Measurements from ENCODE around the gene MYH7B.

The MYH7B gene

DNA sequence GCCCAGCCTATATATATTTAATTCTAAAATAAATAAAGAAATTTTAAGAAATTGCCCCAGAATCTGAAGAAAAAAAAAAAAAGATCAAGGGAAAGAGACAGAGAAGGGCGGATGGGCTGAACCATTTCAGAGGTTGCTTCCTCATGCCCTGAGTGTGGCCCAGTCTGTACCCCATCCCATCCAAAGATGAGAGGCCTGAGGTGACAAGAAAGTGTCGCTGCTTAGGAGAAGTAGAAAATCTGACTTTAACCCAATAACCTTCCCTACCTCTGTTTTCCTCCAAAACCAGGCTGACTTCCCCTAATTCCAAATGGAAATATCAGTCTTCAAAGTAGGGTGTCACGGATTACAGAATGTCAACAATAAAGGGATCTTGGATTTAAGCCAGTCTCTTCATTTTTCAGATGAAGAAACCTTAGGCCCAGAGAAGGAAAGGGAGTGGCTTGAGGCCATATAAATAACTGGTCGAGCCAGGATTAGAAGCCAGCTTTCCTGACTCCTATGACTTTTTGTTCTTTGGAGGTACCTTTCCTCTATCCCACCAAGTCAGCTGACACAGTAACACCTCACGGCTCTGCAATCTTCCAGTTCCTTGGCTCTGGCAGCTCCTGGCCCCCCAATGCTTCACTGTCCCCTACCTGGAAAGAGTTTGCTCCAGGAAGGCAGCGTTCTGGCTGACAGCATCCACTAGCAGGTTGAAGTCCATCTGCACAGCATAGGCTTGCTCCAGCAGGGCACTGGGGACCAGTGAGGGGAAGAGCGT is 10.2 kb upstream of the MYH7B start:
- DNase-seq (ENCODE audit: low read depth in 2 of 2) = no peak

DNA sequence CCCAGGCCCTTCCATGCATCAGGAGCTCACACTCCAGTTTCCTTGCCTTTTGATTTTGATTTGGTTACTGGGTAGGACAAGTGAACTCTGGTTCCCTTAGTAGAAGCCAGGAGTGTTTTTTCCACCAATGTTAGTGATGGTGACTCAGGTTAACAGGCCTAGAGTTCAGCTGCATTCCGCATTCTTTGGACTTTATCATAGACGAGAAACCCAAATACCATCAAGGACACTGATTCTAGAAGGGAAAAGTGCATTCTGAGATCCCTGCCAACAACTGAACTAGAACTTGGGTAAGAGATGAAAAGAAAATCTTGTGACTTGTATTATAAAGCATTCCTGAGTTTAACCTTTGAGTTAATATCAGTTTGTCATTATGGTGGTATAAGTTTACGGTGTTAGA is 9.0 kb upstream of the MYH7B start:
- no peak for DNase-seq (ENCODE audit: low read depth in 2 of 2)

DNA sequence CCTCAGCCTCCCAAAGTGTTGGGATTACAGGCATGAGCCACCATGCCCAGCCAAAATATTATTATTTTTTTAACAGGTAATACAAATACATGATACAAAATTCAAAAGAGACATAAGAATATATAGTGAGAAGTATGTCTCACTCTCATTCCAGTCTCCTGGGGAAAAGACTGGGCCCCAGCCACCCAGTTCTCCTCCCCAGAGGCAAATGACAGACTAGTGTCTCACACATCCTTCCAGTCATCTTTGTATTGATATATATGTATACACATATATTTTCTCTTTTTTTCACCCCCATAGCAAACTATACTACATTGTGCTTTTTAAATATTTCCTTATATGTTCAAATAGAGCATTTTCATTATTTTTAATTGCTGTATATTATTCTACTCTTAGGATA is 8.3 kb upstream of the MYH7B start:
- no peak for DNase-seq (ENCODE audit: low read depth in 2 of 2)

DNA sequence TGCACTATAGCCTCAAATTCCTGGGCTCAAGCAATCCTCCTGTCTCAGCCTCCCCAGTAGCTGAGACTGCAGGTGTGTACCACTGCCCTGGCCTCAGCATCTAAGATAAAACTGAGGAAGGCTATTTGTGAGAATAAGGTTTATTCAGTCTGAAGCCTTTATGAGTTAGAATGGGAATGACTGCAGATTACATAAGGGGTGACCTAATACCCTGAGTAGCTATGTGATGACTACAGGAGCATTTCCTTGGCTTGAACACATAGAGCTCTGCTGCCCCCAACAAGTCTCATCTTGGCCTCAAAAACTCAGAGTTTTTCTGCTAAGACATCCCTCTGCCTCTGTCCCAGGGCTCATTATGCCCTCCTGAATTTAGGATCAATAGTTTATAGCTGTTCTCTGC is 7.6 kb upstream of the MYH7B start:
- DNase-seq (ENCODE audit: low read depth in 2 of 2) = no peak

DNA sequence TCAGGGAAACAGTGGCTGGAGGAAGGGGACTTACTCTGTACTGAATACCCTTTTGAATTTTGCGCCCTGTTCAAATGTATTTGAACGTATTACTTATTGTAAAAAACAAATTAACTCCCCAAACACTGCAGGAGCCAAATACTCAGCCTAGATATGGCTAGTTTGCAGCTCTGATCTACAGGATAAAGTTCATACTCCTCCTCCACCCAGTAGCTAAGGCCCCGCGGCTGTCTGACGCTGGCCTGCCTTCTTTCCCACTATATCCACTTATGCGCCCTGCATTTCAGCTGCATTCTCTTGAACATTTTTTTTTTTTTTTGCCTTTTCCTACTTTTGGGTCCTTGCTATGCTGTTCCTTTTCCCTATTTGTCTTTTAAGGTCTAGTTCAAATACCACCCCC is 6.5 kb upstream of the MYH7B start:
- DNase-seq (ENCODE audit: low read depth in 2 of 2) = no peak

DNA sequence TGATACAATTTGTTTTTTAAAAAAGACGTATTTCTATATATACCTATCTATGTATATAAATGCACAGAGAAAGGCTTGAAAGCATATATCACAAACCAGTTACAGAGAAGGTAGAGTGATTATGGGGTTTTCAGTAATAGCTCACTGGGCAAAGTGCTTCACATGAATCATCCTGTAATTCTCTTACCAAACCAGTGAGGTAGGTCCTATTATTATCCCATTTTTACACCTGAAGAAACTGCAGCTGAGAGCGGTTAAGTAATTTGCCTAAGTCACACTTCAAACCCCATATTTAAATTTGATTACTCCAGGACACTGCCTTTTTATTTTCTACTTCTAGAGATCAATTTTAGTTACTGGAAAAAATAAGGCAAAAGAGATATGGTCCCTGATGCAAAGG is 4.4 kb upstream of the MYH7B start:
- DNase-seq (ENCODE audit: low read depth in 2 of 2) = no peak

DNA sequence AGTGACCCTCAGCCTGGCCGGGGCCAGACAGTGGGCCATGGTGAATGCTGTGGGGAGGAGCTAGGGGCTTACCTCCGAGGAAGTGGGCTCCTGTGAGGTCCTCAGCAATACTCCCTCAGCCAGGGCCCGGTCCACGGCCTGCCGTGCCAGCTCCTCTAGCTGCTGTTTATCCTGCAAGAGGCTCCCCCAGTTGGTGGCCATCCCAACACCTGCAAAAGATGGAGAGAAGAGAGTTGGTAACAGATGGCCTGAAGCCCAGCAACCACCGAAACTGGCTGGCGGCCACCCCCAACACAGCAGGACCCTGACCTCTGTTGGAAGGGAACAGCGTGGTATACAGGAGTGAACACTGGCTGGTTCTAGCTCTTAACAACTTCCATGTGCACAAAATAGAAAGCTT is 4.0 kb upstream of the MYH7B start:
- DNase-seq (ENCODE audit: low read depth in 2 of 2) = no peak

DNA sequence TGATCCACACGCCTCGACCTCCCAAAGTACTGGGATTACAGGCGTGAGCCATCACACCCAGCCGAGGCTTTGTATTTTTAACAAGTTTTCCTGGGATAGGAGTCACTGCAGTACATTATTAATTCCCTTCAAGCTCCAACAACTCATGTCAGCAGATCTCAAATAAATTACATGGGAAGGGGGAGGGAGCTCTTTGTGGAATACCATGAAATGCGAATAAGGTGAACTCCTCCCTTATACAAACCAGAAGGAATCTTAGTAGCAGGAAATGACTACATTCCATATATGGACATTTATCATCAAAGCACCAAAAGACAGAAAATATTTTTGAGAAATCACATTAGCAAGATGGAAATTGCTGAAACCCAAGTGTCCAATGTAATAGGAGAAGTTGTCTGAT is 3.0 kb upstream of the MYH7B start:
- no peak for DNase-seq (ENCODE audit: low read depth in 2 of 2)

DNA sequence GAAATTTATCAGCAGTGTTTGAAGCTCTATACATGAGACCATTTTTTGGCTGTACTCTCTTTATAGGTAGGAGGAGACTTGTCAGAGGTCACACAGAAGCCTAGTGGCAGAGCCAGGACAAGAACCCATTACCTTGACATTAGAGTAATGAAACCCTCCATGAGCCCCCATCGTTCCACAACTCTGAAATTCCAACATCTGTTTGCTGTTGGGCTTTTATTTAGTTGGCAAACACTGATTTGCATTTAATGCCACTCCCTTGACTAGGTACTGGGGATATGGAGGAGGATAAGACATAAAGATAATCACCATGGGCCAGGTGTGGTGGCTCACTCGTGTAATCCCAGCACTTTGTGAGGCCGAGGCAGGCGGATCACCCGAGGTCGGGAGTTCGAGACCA is 1.7 kb upstream of the MYH7B start:
- DNase-seq (ENCODE audit: low read depth in 2 of 2) = no peak

DNA sequence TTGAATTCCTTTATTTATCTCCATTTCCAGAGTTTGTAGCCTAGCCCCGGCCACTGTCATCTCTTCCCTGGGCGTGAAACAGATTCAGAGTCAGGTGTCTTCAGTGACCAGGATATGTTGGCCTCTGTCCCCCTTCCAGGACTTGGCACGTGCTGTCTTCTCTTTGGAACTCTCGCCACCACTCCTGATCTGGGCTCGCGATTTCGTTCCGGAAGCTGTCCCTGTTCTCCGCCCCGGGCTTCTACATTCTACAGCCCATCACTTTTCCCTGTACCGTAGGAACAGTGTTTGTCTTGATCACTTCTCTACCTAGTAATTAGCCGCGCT is 801 bp upstream of the MYH7B start:
- DNase-seq (ENCODE audit: low read depth in 2 of 2) = no peak

DNA sequence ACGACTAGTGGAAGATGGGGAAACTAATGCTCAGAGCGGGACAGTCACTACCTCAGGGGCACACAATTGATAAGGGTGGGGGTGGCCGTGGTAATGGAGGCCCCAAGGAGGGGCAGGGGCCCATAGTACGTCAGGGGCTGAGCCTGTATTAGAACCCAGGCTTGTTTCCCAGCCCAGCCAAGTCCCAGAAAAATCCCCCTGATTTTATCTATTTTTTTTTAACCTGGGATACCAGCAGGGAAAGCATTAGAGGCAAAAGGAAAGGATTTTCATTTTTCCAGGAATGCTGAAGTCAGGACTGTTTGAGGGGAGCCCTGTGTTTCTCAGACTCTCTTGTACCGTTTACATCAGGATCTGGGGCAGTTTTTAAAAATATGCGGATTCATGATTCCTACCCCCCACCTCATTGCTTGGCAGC is 382 bp downstream of the MYH7B start:
- DNase-seq (ENCODE audit: low read depth in 2 of 2) = no peak

DNA sequence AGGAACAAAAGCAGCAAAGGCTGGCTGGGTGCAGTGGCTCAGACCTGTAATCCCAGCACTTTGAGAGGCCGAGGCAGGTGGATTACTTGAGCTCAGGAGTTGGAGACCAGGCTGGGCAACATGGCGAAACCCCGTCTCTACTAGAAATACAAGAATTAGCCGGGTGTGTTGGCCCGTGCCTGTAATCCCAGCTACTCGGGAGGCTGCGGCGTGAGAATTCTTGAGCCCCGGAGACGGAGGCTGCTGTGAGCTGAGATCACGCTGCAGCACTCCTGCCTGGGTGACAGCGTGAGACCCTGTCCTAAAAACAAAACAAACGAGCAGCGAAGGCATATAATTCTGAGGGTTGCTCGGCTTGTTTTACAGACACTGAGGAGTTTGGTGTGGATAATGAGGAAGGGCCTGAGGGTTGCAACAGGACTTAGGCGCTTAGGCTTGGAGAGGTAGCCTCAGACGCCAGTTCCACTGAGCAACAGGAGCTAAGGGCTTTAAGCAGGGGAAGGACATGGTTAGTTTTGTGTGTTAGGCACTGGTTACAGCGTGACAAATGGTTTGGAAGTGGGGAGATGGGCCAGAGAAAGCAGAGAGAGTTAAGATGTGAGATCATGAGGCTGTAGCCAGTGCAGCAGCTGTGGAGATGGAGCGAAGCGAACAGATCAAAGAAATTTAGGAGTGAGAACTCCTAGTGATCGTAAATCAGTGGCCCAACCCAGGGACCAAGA is 1.2 kb downstream of the MYH7B start:
- DNase-seq (ENCODE audit: low read depth in 2 of 2) = no peak

DNA sequence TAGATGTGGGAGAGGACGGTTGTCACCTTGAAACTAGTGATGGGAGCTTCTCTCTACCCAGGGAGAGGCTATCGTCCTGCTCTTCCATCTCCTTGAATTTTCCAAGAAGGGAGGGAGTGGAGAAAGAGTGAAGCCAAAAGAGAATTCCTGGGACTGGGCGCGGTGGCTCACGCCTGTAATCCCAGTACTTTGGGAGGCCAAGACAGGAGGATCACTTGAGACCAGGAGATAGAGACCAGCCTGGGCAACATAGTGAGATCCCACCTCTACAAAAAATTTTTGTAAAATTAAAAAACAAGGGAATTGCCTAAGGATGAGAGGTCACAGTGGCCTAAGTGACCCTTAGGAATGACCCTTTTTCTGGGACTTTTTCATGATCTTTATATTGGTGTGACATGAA is 8.8 kb downstream of the MYH7B start:
- DNase-seq (ENCODE audit: low read depth in 2 of 2) = no peak

DNA sequence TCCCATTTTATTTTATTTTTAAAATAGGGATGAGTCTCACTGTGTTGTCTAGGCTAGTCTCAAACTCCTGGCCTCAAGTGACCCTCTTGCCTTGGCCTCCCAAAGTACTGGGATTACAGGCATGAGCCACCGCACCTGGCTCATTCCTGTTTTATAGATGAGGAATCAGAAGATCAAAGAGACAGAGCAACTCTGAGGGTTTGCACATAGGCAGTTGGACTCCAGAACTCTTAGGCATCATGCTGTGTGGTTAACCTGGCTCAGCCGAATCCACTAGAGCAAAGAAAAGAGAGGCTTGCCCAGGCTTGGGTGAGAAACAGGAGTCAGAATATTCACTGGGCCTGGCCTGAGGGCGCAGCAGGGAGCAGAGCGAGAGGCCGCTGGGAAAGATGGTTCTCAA is 9.4 kb downstream of the MYH7B start:
- DNase-seq (ENCODE audit: low read depth in 2 of 2) = no peak

DNA sequence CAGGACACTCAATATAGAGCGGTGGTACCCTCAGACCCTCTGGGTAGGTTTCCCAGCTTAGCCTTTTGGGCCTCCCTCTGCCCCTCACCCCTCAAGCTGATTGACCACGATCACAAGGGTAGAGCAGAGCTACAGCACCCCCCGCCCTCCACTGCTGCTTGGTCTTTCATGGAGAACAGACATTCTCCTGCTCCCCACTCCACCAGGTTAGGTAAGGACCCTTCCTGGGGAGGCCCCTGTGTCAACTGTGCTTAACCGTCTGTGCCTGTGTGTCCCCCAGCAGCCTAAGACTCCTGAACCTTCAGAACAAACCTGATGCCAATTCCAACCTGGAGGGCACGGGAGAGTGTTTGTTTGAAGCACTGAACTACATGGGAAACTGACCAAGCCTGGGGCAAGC is 11.8 kb downstream of the MYH7B start:
- DNase-seq (ENCODE audit: low read depth in 2 of 2) = no peak

DNA sequence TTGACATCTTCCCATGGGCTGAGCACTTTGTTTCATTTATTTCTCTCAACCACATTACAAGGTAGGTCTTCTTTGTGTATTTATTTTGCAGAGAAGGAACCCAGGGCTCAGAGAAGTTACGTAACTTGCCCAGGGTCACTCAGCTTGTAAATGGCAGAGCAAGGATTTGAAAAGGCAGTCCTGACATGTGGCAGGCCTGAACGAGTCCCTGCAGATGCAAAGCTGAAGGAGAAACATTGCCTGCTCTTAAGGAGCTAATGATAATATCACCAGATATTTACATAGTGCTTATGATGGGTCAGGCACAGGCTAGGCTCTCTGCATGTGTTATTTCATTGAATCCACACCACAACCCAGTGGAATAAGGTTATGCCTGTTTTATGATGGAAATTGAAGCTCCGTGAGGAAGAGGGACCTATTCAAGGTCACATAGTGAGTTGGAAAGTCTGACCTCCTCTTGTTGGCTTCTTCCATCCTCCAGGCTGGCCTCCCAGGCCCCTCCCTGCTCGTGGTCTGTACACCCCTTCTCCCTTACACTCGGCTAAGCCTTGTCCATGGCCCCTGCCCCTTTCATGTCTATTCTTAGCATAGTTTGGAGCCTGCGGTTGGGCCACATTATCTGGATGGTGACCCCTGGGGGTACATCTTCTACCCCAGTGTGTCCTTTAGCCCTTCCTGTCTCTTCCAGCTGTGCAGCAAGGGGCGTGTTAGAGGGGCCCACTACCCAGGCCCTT is 12.5 kb downstream of the MYH7B start:
- no peak for DNase-seq (ENCODE audit: low read depth in 2 of 2)

DNA sequence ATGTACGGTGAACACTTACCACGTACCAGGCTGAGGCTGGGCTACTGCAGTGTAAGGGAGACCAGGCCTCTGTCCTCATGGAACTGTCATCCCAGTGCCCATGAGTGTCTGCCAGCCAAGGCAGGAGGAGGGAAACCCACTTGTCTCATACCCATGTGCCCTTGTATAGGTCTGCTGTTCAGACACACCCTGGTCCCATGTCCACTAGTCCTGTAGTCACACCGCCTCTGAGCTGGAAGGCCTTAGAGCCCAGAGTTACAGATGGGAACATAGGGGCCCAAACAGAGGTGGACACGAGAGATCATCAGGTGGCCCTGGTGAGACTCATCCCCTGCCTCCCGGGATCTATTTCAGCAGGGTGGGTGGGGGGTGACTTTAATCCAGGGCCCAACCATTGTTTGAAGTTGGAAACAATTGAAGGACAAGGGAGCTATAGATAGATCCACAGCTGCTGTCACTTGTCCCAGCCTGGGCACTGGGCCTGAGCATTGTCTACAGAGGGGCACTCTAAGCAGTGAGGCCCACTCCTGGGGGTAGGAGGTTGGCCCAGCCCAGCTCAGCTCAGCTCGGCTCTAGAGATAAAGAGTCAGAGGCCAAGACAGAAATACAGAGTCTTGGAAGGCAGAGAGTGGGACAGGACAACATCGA is 14.6 kb downstream of the MYH7B start:
- DNase-seq (ENCODE audit: low read depth in 2 of 2) = no peak

DNA sequence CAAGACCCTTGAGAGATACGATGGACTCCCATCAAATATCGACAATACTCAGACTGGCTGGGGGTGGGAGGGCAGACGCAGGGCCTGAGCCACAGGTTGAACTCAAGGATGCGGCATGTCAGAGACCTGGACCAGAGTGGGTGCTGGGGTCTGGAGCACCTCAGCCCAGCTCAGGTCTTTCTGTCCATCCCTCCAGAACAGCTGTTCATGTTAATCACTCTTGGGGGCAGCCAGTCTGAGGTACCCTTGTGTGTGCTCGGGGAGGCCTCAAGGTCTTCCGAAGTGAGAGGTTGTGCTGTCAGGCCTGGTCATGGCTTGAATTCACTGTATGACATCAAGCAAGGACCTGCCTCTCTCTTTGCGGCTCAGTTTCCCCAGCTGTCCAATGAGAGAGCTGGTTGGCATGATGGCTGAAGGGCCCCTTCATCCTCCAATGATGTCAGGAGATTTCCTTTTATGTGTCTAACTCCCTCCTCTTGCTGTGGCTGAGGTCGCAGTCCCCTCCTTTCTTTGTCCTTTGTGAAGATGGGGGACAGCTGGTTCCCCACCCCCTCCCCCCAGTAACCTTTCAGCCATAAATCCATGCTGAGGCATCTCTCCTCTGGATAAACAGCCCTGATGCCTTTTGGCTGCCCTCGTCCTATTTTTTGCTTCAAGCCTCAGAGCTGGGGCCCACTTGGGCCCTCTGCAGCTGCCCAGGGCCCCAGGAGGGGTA is 15.3 kb downstream of the MYH7B start:
- no peak for DNase-seq (ENCODE audit: low read depth in 2 of 2)

DNA sequence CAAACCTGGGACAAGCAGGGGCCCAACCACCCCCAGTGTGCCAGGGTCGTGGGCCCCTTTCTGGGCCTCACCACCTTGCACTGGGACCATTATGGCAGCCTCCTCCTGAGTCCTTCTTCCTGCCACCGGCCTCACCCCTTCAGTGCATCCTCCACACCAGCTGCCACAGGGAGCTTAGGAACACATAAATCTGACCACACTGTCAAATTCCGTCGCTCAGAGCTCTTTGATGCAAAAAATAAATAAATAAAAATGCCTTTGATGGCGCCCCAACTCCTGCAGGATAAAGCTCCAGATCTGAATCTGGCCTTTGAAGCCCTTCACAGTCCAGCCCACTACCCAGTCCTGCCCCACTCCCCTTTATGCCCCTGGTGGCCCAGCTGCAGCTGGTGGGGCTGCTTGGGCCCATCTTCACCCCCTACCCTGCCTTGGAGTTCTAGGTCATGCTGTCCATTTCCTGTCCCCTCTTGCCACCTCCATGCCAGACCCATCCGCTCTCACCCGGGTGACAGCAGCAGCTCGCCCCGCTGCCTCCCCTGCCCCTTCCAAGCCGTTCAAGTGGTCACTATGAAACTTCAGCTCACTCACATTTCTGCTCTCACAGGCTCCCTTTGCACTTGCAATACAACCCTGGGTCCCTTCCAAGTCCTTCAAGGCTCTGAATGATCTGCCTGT is 16.0 kb downstream of the MYH7B start:
- no peak for DNase-seq (ENCODE audit: low read depth in 2 of 2)

DNA sequence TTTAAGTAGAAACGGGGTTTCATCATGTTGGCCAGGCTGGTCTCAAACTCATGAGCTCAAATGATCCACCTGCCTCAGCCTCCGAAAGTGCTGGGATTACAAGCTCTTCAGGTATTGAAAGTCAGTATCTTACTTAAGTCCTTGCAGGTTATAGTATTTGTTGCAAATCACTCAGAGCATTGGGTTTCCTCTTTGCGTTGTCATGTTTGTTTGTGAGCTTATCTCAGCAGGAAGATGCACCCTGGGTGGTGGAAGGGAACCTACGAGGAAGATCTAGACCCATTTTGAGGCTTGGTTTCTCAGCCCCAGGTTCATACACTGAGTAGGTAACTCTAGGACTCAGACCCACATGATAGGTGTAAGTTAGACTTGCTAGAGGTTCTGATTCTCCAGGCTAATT is 18.6 kb downstream of the MYH7B start:
- no peak for DNase-seq (ENCODE audit: low read depth in 2 of 2)

DNA sequence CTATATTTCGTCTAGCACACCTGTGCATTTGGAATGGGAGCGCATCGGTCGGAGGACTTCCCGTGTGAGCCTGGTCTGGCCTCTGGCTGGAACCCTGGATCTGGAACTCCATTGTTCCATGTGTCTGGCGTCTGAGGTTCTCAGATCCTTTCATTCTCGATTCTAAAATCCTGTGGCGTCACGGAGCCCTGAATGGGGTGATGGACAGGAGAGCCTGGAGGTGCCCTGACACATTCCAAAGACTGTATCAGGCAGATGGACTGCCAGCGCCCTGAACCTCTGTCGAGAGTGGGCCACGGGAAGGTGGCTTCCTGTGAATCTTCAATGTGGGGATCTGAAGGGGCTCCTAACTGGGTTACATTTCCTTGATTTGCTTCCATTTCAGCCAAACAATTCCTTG is 20.6 kb downstream of the MYH7B start:
- no peak for DNase-seq (ENCODE audit: low read depth in 2 of 2)
